Epithelial cell of proximal tubule (primary cell): Measurements from ENCODE around the gene STUB1. TPM values are rescaled to one million over a fixed set of nuclear protein-coding genes. Genes with fewer than 3 reads are reported as not detected.

Experiments
- DNase-seq: peaks from one replicate; pipeline ENCODE4 v3.0.0-alpha.2; 2011; ENCODE audit warnings: low read depth
- H3K4me3 ChIP-seq: 2 replicates; pipeline ENCODE4 v1.5.1; 2011; ENCODE audit warnings: low read depth, mild to moderate bottlenecking, low read length
- CTCF ChIP-seq: conservative IDR thresholded peaks from 2 replicates; pipeline ENCODE4 v1.5.1; 2012; ENCODE audit warnings: low read depth, mild to moderate bottlenecking, low read length
- total RNA-seq: library from RNA; depleted of rRNA; stranded (reverse); fragments of >200 nt; gene quantifications from 2 replicates; pipeline ENCODE4 v1.2.3, GENCODE V29; 2015

Gene STUB1
- total RNA-seq, 1 donor from 2014 or later = 158 TPM

GRCh38 chr16:680967-681745, 946 bp downstream of the STUB1 start:
- H3K4me3 ChIP-seq = peak overlapping the region; percentile 84
- TF ChIP-seq CTCF = no peak
- DNase-seq = no peak

GRCh38 chr16:681746-682427, 1.7 kb downstream of the STUB1 start:
- no peak for DNase-seq
- H3K4me3 ChIP-seq = peak overlapping the region; percentile 84
- no peak for TF ChIP-seq CTCF

- H3K4me3 ChIP-seq = peak overlapping the region; percentile 76
- TF ChIP-seq CTCF = no peak
- no peak for DNase-seq
Measured at GRCh38 chr16:682493-683395, 2.5 kb downstream of the STUB1 start.

GRCh38 chr16:683396-684070, 3.3 kb downstream of the STUB1 start:
- H3K4me3 ChIP-seq = peak overlapping the region; percentile 76
- no peak for DNase-seq
- no peak for TF ChIP-seq CTCF

GRCh38 chr16:684071-684794, 4.0 kb downstream of the STUB1 start, which contains the start of gene JMJD8:
Gene JMJD8 (minus strand): TSS chr16:684334. CDS start chr16:684319, 15 bp downstream.
- peak within 1 kb of the TSS; percentile 76 for H3K4me3 ChIP-seq
- DNase-seq = no peak
- TF ChIP-seq CTCF = no peak
